SIG-M5 treated with dmso at 0.1 percent for 504 hours (cell line): ENCODE data around the gene OR51B4.
"Not testable (repeated sequence)": the region's sequence is repeated elsewhere in the genome, so short reads cannot be mapped to it uniquely, and the experiment has no call there.

Experiments
- DNase-seq: peaks from one replicate; lab custom pipeline; 2025; ENCODE audit not compliant: unreplicated experiment; lab: John Stamatoyannopoulos, UW

Gene OR51B4

DNA sequence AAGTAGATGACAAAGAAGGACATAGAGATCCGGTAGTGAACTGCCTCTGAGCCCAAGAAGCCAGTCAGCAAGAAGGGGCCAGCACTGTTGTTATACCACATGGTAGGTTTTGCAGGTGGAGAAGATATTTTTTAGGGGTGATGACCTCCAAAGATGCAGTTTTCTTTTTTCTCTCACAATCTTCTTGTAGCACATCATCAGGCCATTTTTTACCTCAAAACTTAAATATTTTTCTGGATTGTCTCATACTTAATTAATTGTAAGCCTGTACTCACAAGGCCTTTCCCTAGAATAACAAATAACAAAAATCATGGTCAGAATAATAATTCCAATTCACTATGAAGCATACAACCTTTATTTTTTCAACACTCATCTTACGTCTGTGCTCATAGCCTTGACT, at the start of gene OR51B4:
Gene OR51B4, minus strand, starts transcription at position 101 of the 400 bp plus-strand sequence. Its CDS starts 0 bp downstream, at position 101.
- no peak for DNase-seq

DNA sequence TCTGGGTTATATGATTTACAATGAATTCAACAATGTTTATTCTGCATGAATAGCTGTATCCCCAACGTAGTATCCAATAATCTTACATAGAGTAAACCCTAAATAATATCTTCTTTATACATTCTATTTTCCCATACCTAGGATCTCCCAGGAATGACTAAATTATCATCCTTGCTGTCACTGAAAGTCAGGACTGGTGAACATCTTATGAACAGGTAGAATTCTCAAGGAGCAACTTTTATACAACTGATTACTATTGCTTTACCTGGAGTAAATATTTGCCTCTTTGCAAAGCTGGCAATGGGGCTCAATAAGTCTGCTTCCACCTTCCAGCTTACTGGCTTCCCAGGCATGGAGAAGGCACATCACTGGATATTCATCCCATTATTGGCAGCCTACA, 49.5 kb upstream of the OR51B4 start, which contains the start of gene OR51B6:
Gene OR51B6, plus strand, starts transcription at position 301 of the 400 bp plus-strand sequence. Its CDS starts 0 bp downstream, at position 301.
- DNase-seq = no peak

DNA sequence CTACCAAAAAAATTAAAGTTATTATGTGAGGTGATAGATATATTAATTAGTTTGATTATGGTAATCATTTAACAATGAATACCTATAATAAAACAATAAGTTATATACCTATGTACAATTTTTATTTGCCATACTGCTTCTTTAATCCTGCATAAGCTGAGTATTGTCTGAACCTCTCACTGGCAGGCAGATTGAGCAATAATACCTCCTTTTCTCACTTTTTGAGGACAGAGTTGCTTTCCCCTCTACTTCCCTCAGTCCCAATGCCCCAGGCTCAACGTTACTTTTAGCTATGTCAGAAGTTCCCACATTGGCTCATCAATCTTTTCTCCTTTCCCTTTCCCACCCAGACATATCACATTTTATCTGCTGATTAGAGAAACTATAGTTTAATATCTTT, 47.8 kb upstream of the OR51B4 start:
- no peak for DNase-seq

DNA sequence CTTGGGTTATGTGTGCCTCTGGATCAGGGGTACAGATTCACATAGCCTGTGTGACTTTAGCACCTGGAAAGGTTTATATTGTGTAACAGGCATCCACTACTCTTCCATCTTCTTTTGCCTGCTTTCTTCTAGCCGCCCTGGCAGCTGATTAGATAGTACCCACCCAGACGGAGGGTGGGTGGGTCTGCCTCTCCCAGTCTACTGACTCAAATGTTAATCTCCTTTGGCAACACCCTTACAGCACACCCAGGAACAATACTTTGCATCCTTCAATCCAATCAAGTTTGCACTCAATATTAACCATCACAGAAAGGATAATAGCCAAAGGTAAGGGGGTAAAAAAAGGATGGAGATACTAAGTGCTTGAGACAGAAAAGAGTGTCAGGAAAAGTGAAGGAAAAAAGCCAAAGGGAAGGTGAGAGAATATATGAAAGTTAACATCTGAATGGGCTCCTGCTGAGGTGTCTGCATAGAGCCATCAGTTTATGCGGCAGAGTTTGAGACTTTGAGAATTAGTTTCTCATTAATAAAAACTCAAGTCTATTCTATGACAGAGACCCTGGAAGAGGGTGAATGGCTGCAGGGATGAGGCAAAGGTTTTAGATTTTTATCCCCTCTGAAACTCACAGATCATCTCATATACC, 46.9 kb upstream of the OR51B4 start:
- no peak for DNase-seq

DNA sequence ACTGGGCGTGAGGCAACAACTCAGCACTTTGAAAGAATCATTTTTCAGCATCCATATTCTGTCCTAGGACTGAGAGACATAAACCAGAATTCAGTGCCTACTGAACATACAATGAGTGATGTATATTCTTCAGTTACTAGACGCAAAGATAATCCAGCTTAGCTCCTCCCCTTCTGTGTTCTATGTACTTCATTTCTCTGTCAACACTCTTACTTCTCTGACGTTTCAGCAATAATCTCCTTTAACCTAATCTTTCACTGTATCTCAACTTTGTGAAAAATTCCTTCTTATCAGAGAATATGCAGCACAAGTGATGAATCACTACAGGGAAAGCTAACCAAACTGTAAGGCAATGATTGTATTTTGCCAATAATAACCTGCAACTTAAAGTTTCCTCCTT, 44.1 kb upstream of the OR51B4 start:
- DNase-seq = no peak

DNA sequence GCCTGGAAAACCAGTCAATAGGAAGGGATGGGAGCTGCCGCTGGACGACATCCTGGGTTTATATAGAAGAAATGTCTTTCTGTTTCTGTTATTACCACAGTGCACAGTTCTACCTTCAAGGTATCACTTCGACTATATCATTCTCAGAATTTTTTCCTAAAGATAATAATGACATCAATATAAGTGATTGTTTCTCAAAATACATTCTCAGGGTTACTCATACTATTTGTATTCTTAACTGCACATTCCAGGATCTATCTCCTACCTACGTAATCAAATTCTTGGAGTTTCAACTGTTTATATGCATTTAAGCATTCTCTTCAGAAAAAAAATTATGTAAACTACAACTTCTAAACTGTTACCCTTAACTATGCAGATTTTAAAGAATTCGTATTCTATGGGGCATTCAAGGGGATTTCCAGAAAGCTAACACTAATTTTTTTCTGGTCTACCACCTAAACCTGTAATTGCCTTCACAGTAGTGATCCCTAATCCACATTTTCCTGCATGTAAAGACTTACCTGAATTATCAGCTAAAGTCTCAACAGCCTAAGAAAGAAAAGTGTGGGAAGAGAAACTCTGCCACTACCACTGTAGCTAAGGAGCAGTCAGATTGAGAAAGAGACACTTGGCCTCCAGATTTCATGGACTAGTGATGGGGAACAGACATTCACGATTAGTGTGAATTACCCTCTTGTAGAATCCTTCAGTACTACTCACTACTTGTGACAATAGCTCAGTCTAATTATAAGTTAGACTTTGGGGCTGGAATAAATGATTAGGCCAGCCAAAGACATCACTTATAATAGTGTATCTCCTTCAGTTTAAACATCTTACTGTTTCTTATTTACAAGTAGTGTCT, 42.0 kb upstream of the OR51B4 start, which contains the start of gene OR51B5:
Gene OR51B5, minus strand, starts transcription at position 51 of the 862 bp plus-strand sequence. Its CDS starts 0 bp downstream, at position 51.
- DNase-seq = no peak

DNA sequence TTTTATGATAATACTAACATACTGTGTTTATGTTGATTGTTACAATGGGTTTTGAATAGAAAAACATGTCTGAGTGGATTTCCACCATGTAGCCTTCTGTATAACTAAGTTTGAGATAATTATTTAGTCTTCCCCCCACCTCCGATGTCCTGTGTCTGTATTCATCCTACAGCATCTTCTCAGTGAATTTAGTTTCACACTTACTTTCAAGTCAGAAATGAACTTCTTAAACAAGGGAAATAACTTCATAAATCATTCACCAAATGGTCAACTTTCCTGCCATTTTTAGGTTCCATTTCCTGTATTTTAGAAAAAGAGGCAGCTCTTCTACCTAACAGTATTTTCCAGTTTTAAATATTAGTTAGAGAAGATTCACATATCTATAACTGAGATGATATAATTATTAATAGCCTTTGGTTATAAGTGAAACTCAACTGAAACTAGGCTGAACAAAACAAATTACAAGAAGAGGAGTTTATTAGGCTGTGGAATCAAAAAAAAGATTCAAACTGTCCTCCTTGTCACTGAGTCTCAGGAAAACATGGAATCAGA, 38.1 kb upstream of the OR51B4 start:
- no peak for DNase-seq

DNA sequence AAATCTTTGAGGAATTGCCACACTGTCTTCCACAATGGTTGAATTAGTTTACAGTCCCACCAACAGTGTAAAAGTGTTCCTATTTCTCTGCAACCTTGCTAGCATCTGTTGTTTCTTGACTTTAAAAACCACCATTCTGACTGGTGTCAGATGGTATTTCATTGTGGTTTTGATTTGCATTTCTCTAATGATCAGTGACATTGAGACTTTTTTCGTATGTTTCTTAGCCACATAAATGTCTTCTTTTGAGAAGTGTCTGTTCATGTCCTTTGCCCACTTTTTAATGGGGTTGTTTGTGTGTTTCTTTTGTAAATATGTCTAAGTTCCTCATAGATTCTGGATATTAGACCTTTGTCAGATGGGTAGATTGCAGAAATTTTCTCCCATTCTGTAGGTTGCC, 35.5 kb upstream of the OR51B4 start:
- not testable (repeated sequence) for DNase-seq

DNA sequence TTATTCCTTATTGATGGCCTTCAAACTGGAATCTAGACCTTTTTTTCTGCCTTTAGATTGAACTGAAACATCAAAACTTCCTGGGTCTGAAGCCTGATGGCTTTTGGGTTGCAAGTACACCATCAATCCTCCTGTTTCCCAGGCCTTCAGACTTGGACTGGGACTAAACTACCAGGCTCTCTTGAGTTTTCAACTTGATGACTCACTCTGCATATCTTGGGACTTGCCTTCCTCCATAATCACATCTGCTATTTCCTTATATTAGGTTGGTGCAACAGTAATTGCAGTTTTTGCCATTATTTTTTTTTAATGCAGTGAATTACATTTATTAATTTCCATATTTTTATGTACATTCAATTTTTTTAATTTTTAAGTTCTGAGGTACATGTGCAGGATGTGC, 34.6 kb upstream of the OR51B4 start:
- no peak for DNase-seq

GRCh38 chr11:5335170-5335569, 33.4 kb upstream of the OR51B4 start:
- no peak for DNase-seq

- DNase-seq = no peak
Measured at GRCh38 chr11:5324197-5324596, 22.5 kb upstream of the OR51B4 start, which contains the start of gene OR51B2. Gene OR51B2 (minus strand): TSS chr11:5324297. CDS start chr11:5324297, 0 bp downstream.

GRCh38 chr11:5317292-5317691, 15.5 kb upstream of the OR51B4 start:
- DNase-seq = no peak

DNA sequence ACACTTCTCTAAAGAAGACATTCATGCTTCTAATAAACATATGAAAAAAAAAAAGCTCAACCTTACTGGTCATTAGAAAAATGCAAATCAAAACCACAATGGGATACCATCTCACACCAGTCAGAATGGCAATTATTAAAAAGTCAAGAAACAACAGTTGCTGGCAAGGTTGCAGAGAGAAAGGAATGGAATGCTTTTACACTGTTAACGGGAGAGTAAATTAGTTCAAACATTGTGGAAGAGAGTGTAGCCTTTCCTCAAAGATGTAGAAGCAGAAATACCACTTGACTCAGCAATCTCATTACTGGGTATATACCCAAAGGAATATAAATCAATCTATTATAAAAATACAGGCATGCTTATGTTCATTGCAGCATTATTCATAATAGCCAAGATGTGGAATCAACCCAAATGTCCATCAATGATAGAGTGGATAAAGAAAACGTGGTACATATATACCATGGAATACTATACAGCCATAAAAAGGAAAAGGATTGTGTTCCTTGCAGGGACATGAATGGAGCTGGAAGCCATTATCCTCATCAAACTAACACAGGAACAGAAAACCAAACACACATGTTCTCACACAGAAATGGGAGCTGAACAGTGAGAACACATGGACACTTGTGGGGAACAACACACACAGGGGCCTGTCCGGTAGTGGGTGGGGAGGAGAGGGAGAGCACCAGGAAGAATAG, 11.7 kb upstream of the OR51B4 start:
- DNase-seq = not testable (repeated sequence)

DNA sequence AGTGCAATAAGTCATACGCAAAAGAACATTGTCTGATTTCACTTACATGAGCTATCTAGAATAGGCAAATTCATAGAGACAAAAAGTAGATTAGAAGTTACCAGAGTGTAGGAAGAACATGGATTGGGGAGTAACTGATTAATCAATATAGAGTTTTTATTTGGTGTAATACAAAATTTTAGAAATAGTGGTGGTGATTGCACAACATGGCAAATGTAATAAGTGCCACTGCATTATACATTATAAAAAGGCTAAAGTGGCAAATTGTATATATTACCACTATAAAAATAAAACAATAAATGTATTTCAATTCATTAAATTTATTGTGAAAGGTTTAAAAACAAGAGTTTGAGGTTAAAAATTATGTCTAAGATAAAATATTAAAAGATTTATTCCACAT, 8.7 kb upstream of the OR51B4 start:
- no peak for DNase-seq

- DNase-seq = no peak
Measured at GRCh38 chr11:5307256-5308019, 5.7 kb upstream of the OR51B4 start.

- DNase-seq = no peak
Measured at GRCh38 chr11:5304046-5304445, 2.3 kb upstream of the OR51B4 start.

DNA sequence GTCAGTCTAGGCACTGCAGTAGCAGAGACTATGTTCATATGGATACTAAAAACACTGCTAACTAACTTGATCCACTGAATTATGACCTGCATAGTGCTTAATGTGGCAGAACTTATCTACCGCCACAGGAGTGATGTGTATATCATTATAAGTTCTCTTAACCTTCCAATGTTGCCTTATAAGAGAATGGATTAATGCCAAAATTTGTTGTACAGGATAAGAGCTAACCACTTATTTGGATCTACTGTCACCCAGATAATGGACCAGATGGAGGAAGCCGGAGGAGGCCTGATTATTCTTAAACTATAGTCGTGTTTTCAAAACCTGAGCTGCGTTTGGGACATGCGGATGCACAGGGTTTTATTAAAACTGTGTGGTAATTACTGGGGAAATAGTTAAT, 1.9 kb upstream of the OR51B4 start:
- no peak for DNase-seq

GRCh38 chr11:5300251-5300650, 1.5 kb downstream of the OR51B4 start:
- DNase-seq = no peak

- no peak for DNase-seq
Measured at GRCh38 chr11:5298451-5298850, 3.3 kb downstream of the OR51B4 start.

- DNase-seq = no peak
Measured at GRCh38 chr11:5297721-5298323, 3.9 kb downstream of the OR51B4 start.
